Measurements from ENCODE around the gene TEPSIN. TPM values are rescaled to one million over a fixed set of nuclear protein-coding genes. Genes with fewer than 3 reads are reported as not detected.

TEPSIN gene
- total and polyA plus RNA-seq, 2 of the 8 experiments (the other 6 are each of a cell fraction or from before 2014, with no cell fraction given): 22.9 to 28.0 TPM

GRCh38 chr17:81244358-81245023 is 5.6 kb upstream of the TEPSIN start:
- H3K79me2 ChIP-seq (ENCODE audit: control insufficient read depth in 1 of 2, insufficient read depth in 2 of 2, low read length in 2 of 2): peaks cover 0 to 11% of the 10 kb centered on the region in 2 experiments; a peak in 2 of 4 replicates
- H2AFZ ChIP-seq (ENCODE audit: low read length): no peak overlapping the region
- no peak overlapping the region for H3K56ac ChIP-seq (replicated peaks; ENCODE audit: insufficient read length, low read depth, low read length)
- H2BK15ac ChIP-seq (ENCODE audit: low read length): no peak overlapping the region
- no peak overlapping the region for H3K27ac ChIP-seq (ENCODE audit: low read depth, low read length)
- no peak overlapping the region for H4K5ac ChIP-seq (ENCODE audit: insufficient read length, low read depth, low read length)
- no peaks in the 10 kb centered on the region for H3K27me3 ChIP-seq (replicated peaks in 1 of 4; ENCODE audit: control insufficient read depth in 3 of 4, extremely low read depth in 1 of 4, insufficient read depth in 3 of 4, low read length in 3 of 4)
- H4K20me1 ChIP-seq (replicated peaks in 1 of 2; ENCODE audit: control insufficient read depth in 1 of 2, insufficient read depth in 2 of 2, low read length in 2 of 2): peaks cover 10 to 17% of the 10 kb centered on the region in 2 experiments
- H3K4me3 ChIP-seq (ENCODE audit: extremely low read depth in 1 of 4, insufficient read depth in 2 of 4, low read depth in 3 of 4, low read length in 4 of 4): no peak overlapping the region
- peak overlapping the region; percentile 78; the same call in 1 of the 2 replicates for H3K18ac ChIP-seq (ENCODE audit: extremely low read depth, low read length)
- no peaks in the 10 kb centered on the region for H3K36me3 ChIP-seq (ENCODE audit: control insufficient read depth in 2 of 4, insufficient read depth in 4 of 4, low read length in 3 of 4)
- no peaks in the 10 kb centered on the region for H3K9me3 ChIP-seq (ENCODE audit: insufficient read depth in 2 of 2, low read depth in 1 of 2, low read length in 1 of 2)
- 85% methylated on average over 21 of the region's 24 CpGs; no CpG with 5 or more reads in 1 of the 2 experiments for WGBS, 2 experiments (ENCODE audit: extremely low coverage in 1 of 2, insufficient coverage in 1 of 2, insufficient read length in 1 of 2, insufficient replicate concordance in 2 of 2, low coverage in 1 of 2, low lambda C conversion rate in 2 of 2, missing lambda C conversion rate in 1 of 2)
- no peak for DNase-seq (ENCODE audit: low read depth in 1 of 2, low spot score in 2 of 2)
- FAIRE-seq: no peak
- H2AK5ac ChIP-seq (ENCODE audit: low read depth, low read length): no peak overlapping the region; the same call in 1 of the 2 replicates
- no peak overlapping the region for H2BK20ac ChIP-seq (ENCODE audit: low read length)
- no peak overlapping the region for H3K4ac ChIP-seq (replicated peaks; ENCODE audit: insufficient read length, low read depth, low read length)
- H3K4me1 ChIP-seq (replicated peaks in 1 of 4; ENCODE audit: control insufficient read depth in 3 of 4, insufficient read depth in 4 of 4, low read length in 3 of 4): peaks cover 0 to 8% (median 3%) of the 10 kb centered on the region in 4 experiments; a peak in 2 of 7 replicates
- H2BK120ac ChIP-seq (replicated peaks; ENCODE audit: low read depth, low read length): no peak overlapping the region
- no peak overlapping the region for H3K9ac ChIP-seq (replicated peaks in 1 of 4; ENCODE audit: extremely low read depth in 1 of 4, low read depth in 3 of 4, low read length in 3 of 4)
- no peak overlapping the region for H2BK5ac ChIP-seq (ENCODE audit: low read depth, low read length)
- H4K91ac ChIP-seq (replicated peaks; ENCODE audit: insufficient read length, low read length): no peak overlapping the region
- no peak overlapping the region for H2BK12ac ChIP-seq (ENCODE audit: low read depth, low read length)
- CTCF ChIA-PET (ENCODE audit: partially characterized antibody): interaction anchor here (0.7 to 1.5 kb wide), 6 partner anchors 11 to 240 kb away, joined by 3 to 7 read pairs (median 4); no protein-coding TSS in a partner anchor
- H3K23me2 ChIP-seq (ENCODE audit: low read depth, low read length): peaks cover 6% of the 10 kb centered on the region; the same call in 1 of the 2 replicates
- no peak overlapping the region; the same call in 1 of the 2 replicates for H4K8ac ChIP-seq (ENCODE audit: extremely low read depth, insufficient read depth, low read length)
- no peaks in the 10 kb centered on the region; the same call in 1 of the 2 replicates for H3K79me1 ChIP-seq (ENCODE audit: low read depth, low read length)
- POLR2A ChIA-PET (ENCODE audit: partially characterized antibody): interaction anchor here (0.6 to 2.7 kb wide), 7 partner anchors 13 to 248 kb away, joined by 3 to 8 read pairs (median 4); no protein-coding TSS in a partner anchor
- H3K14ac ChIP-seq (ENCODE audit: insufficient read length): no peak overlapping the region
- no peak overlapping the region for H3K23ac ChIP-seq (ENCODE audit: insufficient read length)
- no peak overlapping the region for H3K4me2 ChIP-seq (ENCODE audit: insufficient read depth in 1 of 2, low read depth in 2 of 2, low read length in 2 of 2)
- TF ChIP-seq HDAC6 (IDR thresholded peaks at IDR 0.05; ENCODE audit: low read depth, low read length): no peak
- TF ChIP-seq USF2 (IDR thresholded peaks at IDR 0.05; ENCODE audit: low read length): no peak
- TF ChIP-seq MAX (IDR thresholded peaks at IDR 0.05): 0 out of 2 replicates have a peak, but pooled peaks have one; percentile 20
- peak in 2 of 3 experiments; percentile 10 to 15; a peak in 2 of 4 replicates for TF ChIP-seq CTCF (IDR thresholded peaks at IDR 0.05; ENCODE audit: control extremely low read depth in 1 of 3, insufficient read depth in 1 of 3, low read depth in 1 of 3, low read length in 3 of 3)
- no peak for TF ChIP-seq JUND (IDR thresholded peaks at IDR 0.05; ENCODE audit: low read length)
- no peak for TF ChIP-seq GABPA (IDR thresholded peaks at IDR 0.05; ENCODE audit: borderline replicate concordance, insufficient read depth, low read length)
- no peak for TF ChIP-seq TCF12 (IDR thresholded peaks at IDR 0.05; ENCODE audit: low read depth, low read length)

Data from H1 (cell line).